A673 (cell line): ENCODE results near the gene NT5E.

Experiments used
- EZH2 ChIP-seq: fragments of 200-600 bp; sonication (generic); IDR thresholded peaks from 2 replicates; pipeline ENCODE4 v1.6.1; 2017; ENCODE audit warnings: borderline replicate concordance, low read depth, mild to moderate bottlenecking, mixed read lengths, antibody characterized with exemption, low read length; ENCODE audit not compliant: poor library complexity, severe bottlenecking
- TF ChIP-seq, protein P1 (sequence below): fragments of 300-800, 200-600 bp; sonication (generic); conservative IDR thresholded peaks from 2 replicates; pipeline ENCODE4 v1.5.1; 2017; ENCODE audit warnings: low read depth, mild to moderate bottlenecking, antibody characterized with exemption, low read length, moderate library complexity, mixed read lengths

DNA sequence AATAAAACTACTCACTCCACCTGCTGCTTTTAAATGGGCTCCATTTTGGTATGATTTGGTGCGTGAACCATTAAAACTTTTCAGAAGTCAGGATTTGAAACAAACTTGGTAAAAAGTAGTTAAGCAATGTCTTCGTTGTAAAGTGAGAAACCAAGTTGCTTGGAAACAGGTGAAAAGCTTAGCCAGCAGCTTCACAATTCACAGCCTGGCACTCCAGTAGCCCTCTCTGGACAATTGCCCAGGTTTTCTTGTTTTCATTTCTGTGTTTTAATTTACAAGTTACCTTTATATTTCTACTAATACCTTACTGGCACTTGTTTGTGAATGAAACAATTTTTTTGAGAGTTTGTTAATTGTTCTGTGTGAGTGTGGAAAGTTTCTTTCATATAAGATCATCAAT lies 12.8 kb downstream of the NT5E start:
- TF ChIP-seq, protein P1, sequence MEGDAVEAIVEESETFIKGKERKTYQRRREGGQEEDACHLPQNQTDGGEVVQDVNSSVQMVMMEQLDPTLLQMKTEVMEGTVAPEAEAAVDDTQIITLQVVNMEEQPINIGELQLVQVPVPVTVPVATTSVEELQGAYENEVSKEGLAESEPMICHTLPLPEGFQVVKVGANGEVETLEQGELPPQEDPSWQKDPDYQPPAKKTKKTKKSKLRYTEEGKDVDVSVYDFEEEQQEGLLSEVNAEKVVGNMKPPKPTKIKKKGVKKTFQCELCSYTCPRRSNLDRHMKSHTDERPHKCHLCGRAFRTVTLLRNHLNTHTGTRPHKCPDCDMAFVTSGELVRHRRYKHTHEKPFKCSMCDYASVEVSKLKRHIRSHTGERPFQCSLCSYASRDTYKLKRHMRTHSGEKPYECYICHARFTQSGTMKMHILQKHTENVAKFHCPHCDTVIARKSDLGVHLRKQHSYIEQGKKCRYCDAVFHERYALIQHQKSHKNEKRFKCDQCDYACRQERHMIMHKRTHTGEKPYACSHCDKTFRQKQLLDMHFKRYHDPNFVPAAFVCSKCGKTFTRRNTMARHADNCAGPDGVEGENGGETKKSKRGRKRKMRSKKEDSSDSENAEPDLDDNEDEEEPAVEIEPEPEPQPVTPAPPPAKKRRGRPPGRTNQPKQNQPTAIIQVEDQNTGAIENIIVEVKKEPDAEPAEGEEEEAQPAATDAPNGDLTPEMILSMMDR, result no peak
- TF ChIP-seq EZH2, result no peak
